Epithelial cell of esophagus (primary cell): Measurements from ENCODE around the gene SH2D3A.
"Not testable (repeated sequence)": the region's sequence is repeated elsewhere in the genome, so short reads cannot be mapped to it uniquely, and the experiment has no call there.

Source experiments
- DNase-seq: peaks from one replicate; pipeline ENCODE4 v3.0.0; 2010; ENCODE audit warnings: low read depth
- H3K4me3 ChIP-seq: 2 replicates; pipeline ENCODE4 v1.5.1; 2011; ENCODE audit warnings: mild to moderate bottlenecking, low read length, control low read depth
- TF ChIP-seq, protein P1 (sequence below): IDR thresholded peaks from 2 replicates; pipeline ENCODE4 v1.5.1; 2011; ENCODE audit warnings: low read depth, mild to moderate bottlenecking, low read length, control low read depth, inconsistent platforms; ENCODE audit not compliant: insufficient read depth; ENCODE audit errors: missing control alignments

Gene SH2D3A

DNA sequence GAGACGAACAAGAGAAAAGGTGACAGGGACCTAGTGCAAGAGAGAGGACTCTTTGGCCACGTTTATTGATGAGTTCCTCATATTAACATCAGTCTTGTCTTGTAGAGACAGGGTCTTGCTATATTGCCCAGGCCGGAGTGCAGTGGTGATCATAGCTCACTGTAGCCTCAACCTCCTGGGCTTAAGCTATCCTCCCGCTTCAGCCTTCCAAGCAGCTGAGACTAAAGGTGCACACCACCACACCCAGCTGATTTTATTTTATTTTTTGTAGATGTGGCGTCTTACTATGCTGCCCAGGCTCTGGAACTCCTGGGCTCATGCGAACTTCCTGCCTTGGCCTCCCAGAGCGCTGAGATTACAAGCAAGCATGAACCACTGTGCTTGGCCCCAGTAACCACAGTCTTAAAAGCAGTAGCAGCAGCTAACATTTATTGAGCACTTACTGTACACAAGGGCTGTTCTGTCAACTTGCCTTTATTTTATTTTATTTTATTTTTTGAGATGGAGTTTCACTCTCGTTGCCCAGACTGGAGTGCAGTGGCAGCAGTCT is 1.1 kb upstream of the SH2D3A start:
- TF ChIP-seq, protein P1, sequence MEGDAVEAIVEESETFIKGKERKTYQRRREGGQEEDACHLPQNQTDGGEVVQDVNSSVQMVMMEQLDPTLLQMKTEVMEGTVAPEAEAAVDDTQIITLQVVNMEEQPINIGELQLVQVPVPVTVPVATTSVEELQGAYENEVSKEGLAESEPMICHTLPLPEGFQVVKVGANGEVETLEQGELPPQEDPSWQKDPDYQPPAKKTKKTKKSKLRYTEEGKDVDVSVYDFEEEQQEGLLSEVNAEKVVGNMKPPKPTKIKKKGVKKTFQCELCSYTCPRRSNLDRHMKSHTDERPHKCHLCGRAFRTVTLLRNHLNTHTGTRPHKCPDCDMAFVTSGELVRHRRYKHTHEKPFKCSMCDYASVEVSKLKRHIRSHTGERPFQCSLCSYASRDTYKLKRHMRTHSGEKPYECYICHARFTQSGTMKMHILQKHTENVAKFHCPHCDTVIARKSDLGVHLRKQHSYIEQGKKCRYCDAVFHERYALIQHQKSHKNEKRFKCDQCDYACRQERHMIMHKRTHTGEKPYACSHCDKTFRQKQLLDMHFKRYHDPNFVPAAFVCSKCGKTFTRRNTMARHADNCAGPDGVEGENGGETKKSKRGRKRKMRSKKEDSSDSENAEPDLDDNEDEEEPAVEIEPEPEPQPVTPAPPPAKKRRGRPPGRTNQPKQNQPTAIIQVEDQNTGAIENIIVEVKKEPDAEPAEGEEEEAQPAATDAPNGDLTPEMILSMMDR: no peak
- no peak overlapping the region for H3K4me3 ChIP-seq
- no peak for DNase-seq

DNA sequence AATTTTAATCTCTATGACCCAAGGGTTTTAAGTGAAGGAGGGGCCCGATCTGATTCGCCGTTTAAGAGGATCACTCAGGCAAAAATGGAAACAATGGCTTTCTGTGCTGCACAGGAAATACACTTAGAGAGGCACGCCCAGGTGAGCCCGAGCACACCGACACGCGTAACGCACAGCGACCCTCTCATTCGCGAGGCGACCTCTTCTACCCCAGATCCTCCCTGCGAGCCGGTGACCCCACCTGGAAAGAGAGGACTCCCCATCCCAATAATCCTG is 216 bp downstream of the SH2D3A start:
- TF ChIP-seq, protein P1: no peak
- peak; percentile 66 for DNase-seq
- peak overlapping the region; percentile 57 for H3K4me3 ChIP-seq

DNA sequence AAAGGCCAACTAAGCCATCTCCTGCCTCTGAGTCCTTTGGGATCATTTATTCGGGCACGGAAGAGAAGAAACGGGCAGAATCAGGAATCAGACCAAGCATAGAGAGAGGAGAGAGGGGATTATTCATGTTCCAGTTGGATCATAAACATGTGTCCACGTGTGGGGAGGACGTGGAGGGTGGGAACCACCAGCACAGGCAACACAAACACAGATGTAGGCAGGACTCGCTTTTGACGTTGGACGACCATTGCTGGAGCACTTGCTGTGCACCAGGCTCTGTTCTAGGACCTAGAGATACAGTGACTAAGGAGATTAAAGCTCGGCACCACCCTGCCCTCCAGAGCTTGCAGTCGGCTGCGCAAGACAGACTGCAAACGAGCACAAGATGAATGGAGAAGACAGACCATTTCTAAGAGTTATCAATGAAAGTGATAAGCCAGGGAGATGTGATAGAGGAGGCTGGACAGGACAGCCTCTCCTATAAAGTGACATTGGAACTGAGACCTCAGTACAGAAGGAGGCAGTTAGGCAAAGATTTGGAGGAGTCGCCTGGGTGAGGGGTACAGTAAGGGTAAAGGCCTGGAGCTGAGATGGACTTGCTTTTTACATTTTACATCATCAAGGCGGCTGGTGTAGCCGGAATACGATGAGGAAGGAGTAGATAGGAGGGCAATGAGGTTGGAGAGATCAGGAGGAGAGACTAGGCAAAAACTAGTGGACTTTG is 716 bp downstream of the SH2D3A start:
- peak overlapping the region; percentile 57 for H3K4me3 ChIP-seq

DNA sequence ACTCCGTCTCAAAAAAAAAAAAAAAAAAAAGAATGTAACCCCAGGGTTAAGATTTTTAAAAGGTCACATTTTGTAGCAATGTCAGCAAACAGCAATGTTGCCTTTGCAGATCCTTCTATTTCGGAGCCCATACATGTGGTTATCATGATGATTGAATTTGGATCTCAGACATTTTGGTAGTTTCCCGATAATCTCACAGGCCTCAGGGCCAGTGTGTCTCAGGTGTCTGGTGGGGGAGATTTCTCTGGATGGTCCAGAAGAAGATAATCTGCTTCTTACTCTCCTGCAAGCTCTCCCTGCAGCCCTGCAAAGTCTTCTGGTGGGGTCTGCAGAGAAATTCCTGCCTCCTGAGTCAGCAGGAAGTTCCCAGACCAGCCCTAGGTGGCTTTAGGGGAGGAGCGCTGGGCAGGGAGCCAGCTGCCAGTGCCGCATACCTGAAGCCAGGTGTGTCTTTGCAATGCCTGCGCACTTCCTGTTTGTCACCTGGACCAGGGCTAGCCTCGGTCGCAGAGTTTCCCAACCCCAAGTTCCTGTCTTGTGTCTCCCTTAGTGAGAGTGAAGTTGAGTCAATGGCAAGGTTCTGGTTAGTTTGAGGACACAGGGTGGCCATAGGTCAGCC is 1.4 kb downstream of the SH2D3A start:
- peak overlapping the region; percentile 57 for H3K4me3 ChIP-seq
- DNase-seq: peak; percentile 95
- TF ChIP-seq, protein P1: no peak

More for the DNA sequence above, 716 bp downstream of the SH2D3A start:
- DNase-seq: peak; percentile 77
- TF ChIP-seq, protein P1: no peak

DNA sequence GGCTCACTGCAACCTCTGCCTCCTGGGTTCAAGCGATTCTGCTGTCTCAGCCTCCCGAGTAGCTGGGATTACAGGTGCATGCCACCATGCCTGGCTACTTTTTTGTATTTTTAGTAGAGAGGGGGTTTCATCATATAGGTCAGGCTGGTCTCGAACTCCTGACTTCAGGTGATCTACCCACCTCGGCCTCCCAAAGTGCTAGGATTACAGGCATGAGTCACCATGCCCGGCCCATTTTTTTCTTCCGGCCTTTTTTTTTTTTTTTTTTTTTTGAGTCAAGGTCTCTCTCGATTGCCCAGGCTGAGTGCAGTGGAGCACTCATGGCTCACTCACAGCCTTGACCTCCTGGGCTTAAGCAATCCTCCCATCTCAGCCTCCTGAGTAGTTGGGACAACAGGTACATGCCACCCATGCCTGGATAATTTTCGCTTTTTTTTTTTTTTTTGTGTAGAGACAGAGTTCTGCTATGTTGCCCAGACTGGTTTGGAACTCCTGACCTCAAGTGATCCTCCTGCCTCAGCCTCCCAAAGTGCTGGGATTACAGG is 4.9 kb downstream of the SH2D3A start:
- peak; percentile 36 for DNase-seq
- H3K4me3 ChIP-seq: not testable (repeated sequence)

DNA sequence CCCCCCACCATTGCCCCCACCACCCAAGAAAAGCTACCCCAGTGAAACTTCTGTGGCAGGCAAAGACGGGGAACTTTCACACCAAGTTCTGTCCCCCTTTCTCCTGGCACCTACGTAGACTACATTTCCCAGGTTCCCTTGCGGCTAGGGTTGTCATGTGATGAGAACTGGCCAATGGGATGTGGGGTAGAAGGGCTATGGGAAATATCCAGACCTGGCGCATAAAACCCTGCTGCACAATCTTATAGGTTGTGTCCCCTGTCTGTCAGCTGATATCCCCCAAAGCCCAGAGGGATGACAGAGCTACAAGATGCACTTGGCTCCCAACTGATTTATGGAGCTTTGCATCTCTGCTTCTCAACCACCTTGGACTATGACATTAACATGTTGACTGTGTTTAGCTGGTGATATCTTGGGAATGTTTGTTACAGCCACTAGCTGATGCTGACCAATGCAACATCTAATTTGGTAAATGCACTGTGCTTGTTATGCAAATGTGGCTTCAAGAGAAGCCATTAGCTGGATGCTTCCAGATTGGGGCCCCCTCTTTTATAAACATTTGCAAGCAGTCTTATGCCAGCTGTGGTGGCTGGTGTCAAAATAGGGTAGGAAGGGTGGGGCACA is 6.1 kb downstream of the SH2D3A start:
- H3K4me3 ChIP-seq: no peak overlapping the region
- DNase-seq: no peak
- TF ChIP-seq, protein P1: no peak

DNA sequence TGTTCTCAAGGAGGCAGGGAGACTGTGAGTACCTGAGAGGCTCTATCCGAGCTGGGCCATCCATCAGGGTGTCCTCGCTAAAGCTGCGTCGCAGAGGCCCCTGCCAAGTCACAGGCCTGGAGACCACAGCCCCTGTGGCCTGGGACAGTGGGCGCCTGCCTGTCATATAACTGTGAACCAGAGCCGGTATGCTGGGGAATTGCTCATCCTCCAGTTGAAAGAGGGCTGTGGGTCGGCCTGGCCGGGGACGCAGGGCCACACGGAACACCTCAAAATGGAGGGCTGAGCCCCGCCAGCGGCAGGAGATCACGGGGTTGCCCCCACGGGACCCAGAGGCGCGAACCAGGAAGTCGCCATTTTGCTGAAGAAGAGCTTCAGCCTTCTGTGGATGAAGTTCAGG is 6.6 kb downstream of the SH2D3A start:
- H3K4me3 ChIP-seq: no peak overlapping the region
- TF ChIP-seq, protein P1: no peak
- no peak for DNase-seq
